GM12875 (cell line): ENCODE data around the gene PRRC2A.
A peak's percentile ranks its signal among the peaks of the same experiment; 100 is the strongest.

Experiments
- H3K4me3 ChIP-seq: one replicate; pipeline ENCODE4 v1.5.1; 2011; ENCODE audit warnings: low read depth, low read length, control low read depth
- CTCF ChIP-seq: IDR thresholded peaks from 2 replicates; pipeline ENCODE4 v1.5.1; 2011; ENCODE audit warnings: low read depth, mild to moderate bottlenecking, control low read depth, inconsistent platforms, low read length, moderate library complexity, borderline replicate concordance; ENCODE audit not compliant: insufficient read depth

The PRRC2A gene

GRCh38 chr6:31620586-31621319, at the start of gene PRRC2A:
PRRC2A (plus strand) TSS chr6:31620715; CDS start chr6:31622790, 2,075 bp downstream.
- H3K4me3 ChIP-seq: peak within 1 kb of the TSS; percentile 69
- no peak for TF ChIP-seq CTCF

GRCh38 chr6:31572041-31572911, 48.2 kb upstream of the PRRC2A start, which contains the start of gene LTA:
LTA (plus strand) TSS chr6:31572289; CDS start chr6:31572743, 454 bp downstream.
- TF ChIP-seq CTCF: no peak
- H3K4me3 ChIP-seq: peak within 1 kb of the TSS; percentile 65

GRCh38 chr6:31573239-31574105, 47.0 kb upstream of the PRRC2A start:
- no peak for TF ChIP-seq CTCF
- peak overlapping the region; percentile 65 for H3K4me3 ChIP-seq

- no peak for TF ChIP-seq CTCF
Measured at GRCh38 chr6:31574106-31575061, 46.1 kb upstream of the PRRC2A start.

GRCh38 chr6:31575335-31575901, 45.1 kb upstream of the PRRC2A start, which contains the start of gene TNF:
TNF (plus strand) TSS chr6:31575565; CDS start chr6:31575742, 177 bp downstream.
- TF ChIP-seq CTCF: no peak
- peak within 1 kb of the TSS; percentile 64 for H3K4me3 ChIP-seq

More at GRCh38 chr6:31574106-31575061, 46.1 kb upstream of the PRRC2A start:
- peak overlapping the region; percentile 64 for H3K4me3 ChIP-seq
